ENCODE measurements around the gene AKAP13. TPM values are rescaled to one million over a fixed set of nuclear protein-coding genes. Genes with fewer than 3 reads are reported as not detected.
A peak's percentile ranks its signal among the peaks of the same experiment; 100 is the strongest.

AKAP13 gene
- polyA plus RNA-seq, 2 of the 4 experiments (the other 2 are of a cell fraction) = 20.4 to 28.8 TPM

DNA sequence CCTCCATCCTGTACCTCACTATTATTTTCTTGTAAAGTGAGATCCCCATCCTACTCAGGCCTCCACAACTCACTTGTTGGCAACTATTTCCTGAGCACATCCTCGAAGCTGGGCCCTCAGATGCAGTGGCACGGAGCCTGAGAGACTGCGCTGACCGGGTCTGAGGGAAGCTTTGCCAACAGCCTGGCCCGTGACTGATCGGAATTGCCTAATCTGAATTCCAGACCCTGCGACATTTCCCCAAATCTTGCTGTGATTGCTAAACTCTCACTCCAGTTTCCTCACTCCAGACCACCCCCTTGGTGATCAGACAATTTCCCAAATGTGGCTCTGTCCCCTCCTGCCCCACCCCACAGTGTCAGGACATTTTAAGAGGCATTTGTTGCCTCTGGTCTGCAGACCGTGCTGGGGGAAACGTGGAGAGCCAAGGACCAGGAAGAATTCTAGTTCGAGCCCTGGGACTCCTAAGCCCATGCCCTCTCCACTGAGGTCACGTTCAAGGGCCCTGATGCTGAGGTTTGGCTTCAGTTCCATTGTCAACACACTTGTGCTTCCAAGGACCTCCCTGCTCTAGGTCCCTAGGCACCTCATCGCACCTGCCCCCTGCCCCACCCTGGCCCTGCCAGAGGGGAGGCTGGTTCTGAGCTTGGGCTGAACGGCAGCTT, 391.5 kb downstream of the AKAP13 start:
- Histone ChIP-seq H3K4me2 (no peak overlapping the region), H3K4me3 (no peak overlapping the region), H3K9me3 (no peaks in the 10 kb centered on the region), H3K27ac (peak overlapping the region in 1 of 2 experiments; percentile 21; a peak in 2 of 6 replicates), H3K4me1 (no peaks in the 10 kb centered on the region)
- TF ChIP-seq RAD21 (conservative IDR thresholded peaks at IDR 0.05 in 1 of 2, IDR thresholded peaks at IDR 0.05 in 1 of 2) (no peak), ZC3H11A (IDR thresholded peaks at IDR 0.05) (no peak), NPAS2 (CRISPR knock-in tag; IDR thresholded peaks at IDR 0.05; ENCODE audit: borderline replicate concordance) (no peak), CEBPB (IDR thresholded peaks at IDR 0.05) (no peak), KDM5A (IDR thresholded peaks at IDR 0.05) (no peak), NFE2L2 (conservative IDR thresholded peaks at IDR 0.05; ENCODE audit: low read length) (no peak), FOXS1 (CRISPR knock-in tag; IDR thresholded peaks at IDR 0.05) (no peak), SREBF2 (IDR thresholded peaks at IDR 0.05) (no peak), HEYL (CRISPR knock-in tag; IDR thresholded peaks at IDR 0.05) (no peak), CBX8 (IDR thresholded peaks at IDR 0.05) (no peak), MAFK (IDR thresholded peaks at IDR 0.05; ENCODE audit: partially characterized antibody) (no peak), CHD2 (IDR thresholded peaks at IDR 0.05; ENCODE audit: low read length, partially characterized antibody) (no peak), NR3C1 (IDR thresholded peaks at IDR 0.05) (no peak), ESRRA (IDR thresholded peaks at IDR 0.05; ENCODE audit: borderline replicate concordance, low read length) (no peak), RNF2 (IDR thresholded peaks at IDR 0.05; ENCODE audit: borderline replicate concordance, low read depth) (no peak), MAZ (IDR thresholded peaks at IDR 0.05; ENCODE audit: borderline replicate concordance, low read depth, low read length) (no peak), FOSB (CRISPR knock-in tag; IDR thresholded peaks at IDR 0.05) (no peak), CHD4 (IDR thresholded peaks at IDR 0.05; ENCODE audit: borderline replicate concordance) (no peak)
- TF ChIP-seq, protein P1, sequence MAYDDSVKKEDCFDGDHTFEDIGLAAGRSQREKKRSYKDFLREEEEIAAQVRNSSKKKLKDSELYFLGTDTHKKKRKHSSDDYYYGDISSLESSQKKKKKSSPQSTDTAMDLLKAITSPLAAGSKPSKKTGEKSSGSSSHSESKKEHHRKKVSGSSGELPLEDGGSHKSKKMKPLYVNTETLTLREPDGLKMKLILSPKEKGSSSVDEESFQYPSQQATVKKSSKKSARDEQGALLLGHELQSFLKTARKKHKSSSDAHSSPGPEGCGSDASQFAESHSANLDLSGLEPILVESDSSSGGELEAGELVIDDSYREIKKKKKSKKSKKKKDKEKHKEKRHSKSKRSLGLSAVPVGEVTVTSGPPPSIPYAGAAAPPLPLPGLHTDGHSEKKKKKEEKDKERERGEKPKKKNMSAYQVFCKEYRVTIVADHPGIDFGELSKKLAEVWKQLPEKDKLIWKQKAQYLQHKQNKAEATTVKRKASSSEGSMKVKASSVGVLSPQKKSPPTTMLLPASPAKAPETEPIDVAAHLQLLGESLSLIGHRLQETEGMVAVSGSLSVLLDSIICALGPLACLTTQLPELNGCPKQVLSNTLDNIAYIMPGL (CRISPR knock-in tag; IDR thresholded peaks at IDR 0.05; ENCODE audit: borderline replicate concordance) = no peak
- TF ChIP-seq, protein P2, sequence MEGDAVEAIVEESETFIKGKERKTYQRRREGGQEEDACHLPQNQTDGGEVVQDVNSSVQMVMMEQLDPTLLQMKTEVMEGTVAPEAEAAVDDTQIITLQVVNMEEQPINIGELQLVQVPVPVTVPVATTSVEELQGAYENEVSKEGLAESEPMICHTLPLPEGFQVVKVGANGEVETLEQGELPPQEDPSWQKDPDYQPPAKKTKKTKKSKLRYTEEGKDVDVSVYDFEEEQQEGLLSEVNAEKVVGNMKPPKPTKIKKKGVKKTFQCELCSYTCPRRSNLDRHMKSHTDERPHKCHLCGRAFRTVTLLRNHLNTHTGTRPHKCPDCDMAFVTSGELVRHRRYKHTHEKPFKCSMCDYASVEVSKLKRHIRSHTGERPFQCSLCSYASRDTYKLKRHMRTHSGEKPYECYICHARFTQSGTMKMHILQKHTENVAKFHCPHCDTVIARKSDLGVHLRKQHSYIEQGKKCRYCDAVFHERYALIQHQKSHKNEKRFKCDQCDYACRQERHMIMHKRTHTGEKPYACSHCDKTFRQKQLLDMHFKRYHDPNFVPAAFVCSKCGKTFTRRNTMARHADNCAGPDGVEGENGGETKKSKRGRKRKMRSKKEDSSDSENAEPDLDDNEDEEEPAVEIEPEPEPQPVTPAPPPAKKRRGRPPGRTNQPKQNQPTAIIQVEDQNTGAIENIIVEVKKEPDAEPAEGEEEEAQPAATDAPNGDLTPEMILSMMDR (IDR thresholded peaks at IDR 0.05) = no peak
- WGBS (ENCODE audit: missing lambda C conversion rate) = 86% methylated on average over 13 of the region's 13 CpGs
- ChIA-PET CTCF (interaction anchor here (0.9 to 1.4 kb wide), 3 partner anchors 22 to 68 kb away, joined by 3 to 6 read pairs (median 3); no protein-coding TSS in a partner anchor), POLR2A (no interaction called here)
- no peak for DNase-seq (ENCODE audit: low read depth in 1 of 2, low spot score in 1 of 2)
- ATAC-seq = no peak
- FAIRE-seq = no peak

DNA sequence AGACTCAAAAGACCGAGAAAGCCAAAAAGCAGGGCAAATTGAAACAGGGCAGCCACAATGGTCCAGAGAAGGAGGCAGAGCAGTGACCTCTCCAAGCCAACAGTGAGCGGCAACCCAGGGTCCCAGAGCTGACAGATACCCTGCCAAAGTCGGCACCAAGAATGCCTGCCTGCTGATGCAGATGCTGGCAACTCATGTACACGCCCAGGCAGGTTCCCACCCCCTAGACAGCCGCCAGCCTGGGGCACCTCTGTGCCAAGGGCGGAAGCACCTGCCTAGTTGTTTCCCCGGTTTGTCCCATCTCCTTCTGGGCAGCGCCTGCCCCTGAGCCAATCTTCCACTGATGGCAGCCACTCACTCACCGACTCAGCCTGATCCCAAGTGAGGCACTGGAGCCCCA, 392.3 kb downstream of the AKAP13 start:
- Histone ChIP-seq H3K9me3 (no peaks in the 10 kb centered on the region), H3K4me2 (no peak overlapping the region), H3K27ac (peak overlapping the region in 1 of 2 experiments; percentile 21; a peak in 2 of 6 replicates), H3K4me1 (no peaks in the 10 kb centered on the region), H3K4me3 (no peak overlapping the region)
- DNase-seq (ENCODE audit: low read depth in 1 of 2, low spot score in 1 of 2) (no peak), ATAC-seq (no peak), FAIRE-seq (no peak)
- ChIA-PET POLR2A (no interaction called here), CTCF (interaction anchor here (0.9 to 1.4 kb wide), 3 partner anchors 21 to 68 kb away, joined by 3 to 6 read pairs (median 3); no protein-coding TSS in a partner anchor)
- 94% methylated on average over 9 of the region's 9 CpGs for WGBS (ENCODE audit: missing lambda C conversion rate)
- no peak for TF ChIP-seq POLR2A (IDR thresholded peaks at IDR 0.05; ENCODE audit: low read length)
- TF ChIP-seq, protein P3, sequence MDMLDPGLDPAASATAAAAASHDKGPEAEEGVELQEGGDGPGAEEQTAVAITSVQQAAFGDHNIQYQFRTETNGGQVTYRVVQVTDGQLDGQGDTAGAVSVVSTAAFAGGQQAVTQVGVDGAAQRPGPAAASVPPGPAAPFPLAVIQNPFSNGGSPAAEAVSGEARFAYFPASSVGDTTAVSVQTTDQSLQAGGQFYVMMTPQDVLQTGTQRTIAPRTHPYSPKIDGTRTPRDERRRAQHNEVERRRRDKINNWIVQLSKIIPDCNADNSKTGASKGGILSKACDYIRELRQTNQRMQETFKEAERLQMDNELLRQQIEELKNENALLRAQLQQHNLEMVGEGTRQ (IDR thresholded peaks at IDR 0.05) = no peak
- no peak for TF ChIP-seq ZFP36 (IDR thresholded peaks at IDR 0.05; ENCODE audit: borderline replicate concordance, partially characterized antibody)
- TF ChIP-seq ZNF302 (CRISPR knock-in tag; IDR thresholded peaks at IDR 0.05) = no peak
- TF ChIP-seq TP53 (CRISPR knock-in tag; IDR thresholded peaks at IDR 0.05) = no peak
- TF ChIP-seq, protein P4, sequence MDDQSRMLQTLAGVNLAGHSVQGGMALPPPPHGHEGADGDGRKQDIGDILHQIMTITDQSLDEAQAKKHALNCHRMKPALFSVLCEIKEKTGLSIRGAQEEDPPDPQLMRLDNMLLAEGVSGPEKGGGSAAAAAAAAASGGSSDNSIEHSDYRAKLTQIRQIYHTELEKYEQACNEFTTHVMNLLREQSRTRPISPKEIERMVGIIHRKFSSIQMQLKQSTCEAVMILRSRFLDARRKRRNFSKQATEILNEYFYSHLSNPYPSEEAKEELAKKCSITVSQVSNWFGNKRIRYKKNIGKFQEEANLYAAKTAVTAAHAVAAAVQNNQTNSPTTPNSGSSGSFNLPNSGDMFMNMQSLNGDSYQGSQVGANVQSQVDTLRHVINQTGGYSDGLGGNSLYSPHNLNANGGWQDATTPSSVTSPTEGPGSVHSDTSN (IDR thresholded peaks at IDR 0.05) = no peak
- TF ChIP-seq, protein P5, sequence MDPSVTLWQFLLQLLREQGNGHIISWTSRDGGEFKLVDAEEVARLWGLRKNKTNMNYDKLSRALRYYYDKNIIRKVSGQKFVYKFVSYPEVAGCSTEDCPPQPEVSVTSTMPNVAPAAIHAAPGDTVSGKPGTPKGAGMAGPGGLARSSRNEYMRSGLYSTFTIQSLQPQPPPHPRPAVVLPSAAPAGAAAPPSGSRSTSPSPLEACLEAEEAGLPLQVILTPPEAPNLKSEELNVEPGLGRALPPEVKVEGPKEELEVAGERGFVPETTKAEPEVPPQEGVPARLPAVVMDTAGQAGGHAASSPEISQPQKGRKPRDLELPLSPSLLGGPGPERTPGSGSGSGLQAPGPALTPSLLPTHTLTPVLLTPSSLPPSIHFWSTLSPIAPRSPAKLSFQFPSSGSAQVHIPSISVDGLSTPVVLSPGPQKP (IDR thresholded peaks at IDR 0.05; ENCODE audit: low read depth, low read length) = no peak
- no peak for TF ChIP-seq RAD21 (conservative IDR thresholded peaks at IDR 0.05 in 1 of 2, IDR thresholded peaks at IDR 0.05 in 1 of 2)
- TF ChIP-seq EP300 (IDR thresholded peaks at IDR 0.05) = no peak
